OCI-LY7 (cell line): ENCODE results near the gene RAB31. TPM values are rescaled to one million over a fixed set of nuclear protein-coding genes. Genes with fewer than 3 reads are reported as not detected.

ENCODE experiments used
- BruUV-seq: library from RNA; stranded (reverse); fragments of 400-500 nt; replicated peaks from 2 replicates; lab custom pipeline; 2021; lab: Mats Ljungman, UMichigan
- CTCF ChIA-PET: fragments of 300-600 bp; sonication (Branson Sonifier 250); formaldehyde crosslinking; loops from one replicate; lab custom pipeline; 2022; ENCODE audit warnings: antibody characterized with exemption; ENCODE audit not compliant: unreplicated experiment; lab: Charles Lee
- POLR2A ChIA-PET: fragments of 300-600 bp; sonication (Branson Sonifier 250); formaldehyde crosslinking; loops from one replicate; lab custom pipeline; 2022; ENCODE audit warnings: antibody characterized with exemption; lab: Charles Lee
- DNase-seq: peaks from one replicate; pipeline ENCODE4 v3.0.0-alpha.2; 2015; ENCODE audit warnings: low spot score
- H2AFZ ChIP-seq: fragments of 200-600 bp; sonication (generic), shearing (Covaris generic); 2 replicates; pipeline ENCODE4 v1.6.1; 2014; ENCODE audit warnings: mild to moderate bottlenecking, antibody characterized with exemption, low read length, moderate library complexity
- H3K27ac ChIP-seq: fragments of 200-600 bp; sonication (generic); 2 replicates; pipeline ENCODE4 v1.5.1; 2014; ENCODE audit warnings: mixed run types, low read depth, mild to moderate bottlenecking, moderate library complexity, low read length, inconsistent platforms; ENCODE audit not compliant: poor library complexity, severe bottlenecking
- H3K36me3 ChIP-seq: fragments of 200-600 bp; sonication (generic); 2 replicates; pipeline ENCODE4 v1.6.1; 2014; ENCODE audit warnings: mild to moderate bottlenecking, antibody characterized with exemption, low read length, moderate library complexity, mixed read lengths; ENCODE audit not compliant: insufficient read depth
- H3K4me1 ChIP-seq: fragments of 200-600 bp; sonication (generic); 2 replicates; pipeline ENCODE4 v1.5.1; 2014; ENCODE audit warnings: mild to moderate bottlenecking, low read length; ENCODE audit not compliant: insufficient read depth, poor library complexity, severe bottlenecking
- H3K4me2 ChIP-seq: fragments of 200-600 bp; sonication (generic); 2 replicates; pipeline ENCODE4 v1.6.1; 2014; ENCODE audit warnings: mild to moderate bottlenecking, low read length
- H3K4me3 ChIP-seq: fragments of 200-600 bp; sonication (generic); 2 replicates; pipeline ENCODE4 v1.5.1; 2014; ENCODE audit warnings: mild to moderate bottlenecking, low read depth, low read length; ENCODE audit not compliant: poor library complexity, severe bottlenecking
- H3K79me2 ChIP-seq: fragments of 200-600 bp; sonication (generic); 2 replicates; pipeline ENCODE4 v1.6.1; 2016; ENCODE audit warnings: low read depth, mild to moderate bottlenecking, low read length, moderate library complexity, mixed read lengths; ENCODE audit not compliant: insufficient read depth
- H3K9me2 ChIP-seq: fragments of 200-600 bp; sonication (generic); 2 replicates; pipeline ENCODE4 v1.6.1; 2016; ENCODE audit warnings: mild to moderate bottlenecking, low read length, mixed read lengths; ENCODE audit not compliant: insufficient read depth
- H3K9me3 ChIP-seq: fragments of 200-600 bp; sonication (generic); 2 replicates; pipeline ENCODE4 v1.6.1; 2014; ENCODE audit warnings: mild to moderate bottlenecking, mixed run types, low read length, mixed read lengths
- H4K20me1 ChIP-seq: fragments of 200-600 bp; sonication (generic); 2 replicates; pipeline ENCODE4 v1.6.1; 2014; ENCODE audit warnings: mild to moderate bottlenecking, antibody characterized with exemption, low read length, moderate library complexity, mixed read lengths; ENCODE audit not compliant: insufficient read depth
- CTCF ChIP-seq: fragments of 200-600 bp; sonication (generic); conservative IDR thresholded peaks from 2 replicates; pipeline ENCODE4 v1.5.1; 2014; ENCODE audit warnings: mild to moderate bottlenecking, antibody characterized with exemption, low read length, moderate library complexity, mixed read lengths
- EZH2phosphoT487 ChIP-seq: fragments of 200-600 bp; sonication (generic); IDR thresholded peaks from 2 replicates; pipeline ENCODE4 v1.6.1; 2018; ENCODE audit warnings: low read depth, borderline replicate concordance, mild to moderate bottlenecking, mixed run types, antibody characterized with exemption, low read length, moderate library complexity, mixed read lengths
- intact Hi-C: fragments of 100-400 bp; cut with micrococcal nuclease; formaldehyde crosslinking; loops from one replicate; pipeline ENCODE4 v1.10.0; 2022; ENCODE audit not compliant: unreplicated experiment
- total RNA-seq, 2 experiments: library from RNA; depleted of rRNA in 1 of 2; stranded (reverse); fragments of >200 nt in 1 of 2; shearing (Covaris generic) in 1 of 2; gene quantifications; 2 replicates each; pipeline ENCODE4 v1.2.3, GENCODE V29; 2014 to 2022

Gene RAB31
- total RNA-seq, 2 experiments from 2014 or later: not detected

- intact Hi-C loops: no loop called here
Observed at GRCh38 chr18:9741793-9742523, 33.9 kb downstream of the RAB31 start.

GRCh38 chr18:9742524-9743131, 34.5 kb downstream of the RAB31 start:
- Histone ChIP-seq H3K36me3 (no peaks in the 10 kb centered on the region), H3K9me2 (no peaks in the 10 kb centered on the region), H3K9me3 (no peaks in the 10 kb centered on the region), H3K4me3 (no peak overlapping the region), H3K4me2 (no peak overlapping the region), H4K20me1 (no peaks in the 10 kb centered on the region), H3K79me2 (no peaks in the 10 kb centered on the region), H3K27ac (no peak overlapping the region), H3K4me1 (no peaks in the 10 kb centered on the region), H2AFZ (no peak overlapping the region)
- DNase-seq: no peak
- ChIA-PET CTCF (no interaction called here), POLR2A (interaction anchor here (0.5 kb wide), 1 partner anchor 333 kb away, joined by 3 read pairs; no protein-coding TSS in a partner anchor)
- TF ChIP-seq EZH2phosphoT487: no peak
- no peak for TF ChIP-seq CTCF
- no TSS peak for BruUV-seq
- intact Hi-C loops: no loop called here

More at GRCh38 chr18:9741793-9742523, 33.9 kb downstream of the RAB31 start:
- no peaks in the 10 kb centered on the region for H3K4me1 ChIP-seq
- no peak overlapping the region for H3K4me3 ChIP-seq
- no peaks in the 10 kb centered on the region for H3K9me2 ChIP-seq
- no peak overlapping the region for H2AFZ ChIP-seq
- BruUV-seq: no TSS peak
- no peaks in the 10 kb centered on the region for H4K20me1 ChIP-seq
- ChIA-PET CTCF (no interaction called here), POLR2A (no interaction called here)
- H3K36me3 ChIP-seq: no peaks in the 10 kb centered on the region
- no peaks in the 10 kb centered on the region for H3K79me2 ChIP-seq
- TF ChIP-seq EZH2phosphoT487 (no peak), CTCF (no peak)
- H3K9me3 ChIP-seq: no peaks in the 10 kb centered on the region
- DNase-seq: no peak
- H3K4me2 ChIP-seq: no peak overlapping the region
- no peak overlapping the region for H3K27ac ChIP-seq
